ENCODE results near the gene ALDH16A1.
A peak's percentile ranks its signal among the peaks of the same experiment; 100 is the strongest.

Gene ALDH16A1

DNA sequence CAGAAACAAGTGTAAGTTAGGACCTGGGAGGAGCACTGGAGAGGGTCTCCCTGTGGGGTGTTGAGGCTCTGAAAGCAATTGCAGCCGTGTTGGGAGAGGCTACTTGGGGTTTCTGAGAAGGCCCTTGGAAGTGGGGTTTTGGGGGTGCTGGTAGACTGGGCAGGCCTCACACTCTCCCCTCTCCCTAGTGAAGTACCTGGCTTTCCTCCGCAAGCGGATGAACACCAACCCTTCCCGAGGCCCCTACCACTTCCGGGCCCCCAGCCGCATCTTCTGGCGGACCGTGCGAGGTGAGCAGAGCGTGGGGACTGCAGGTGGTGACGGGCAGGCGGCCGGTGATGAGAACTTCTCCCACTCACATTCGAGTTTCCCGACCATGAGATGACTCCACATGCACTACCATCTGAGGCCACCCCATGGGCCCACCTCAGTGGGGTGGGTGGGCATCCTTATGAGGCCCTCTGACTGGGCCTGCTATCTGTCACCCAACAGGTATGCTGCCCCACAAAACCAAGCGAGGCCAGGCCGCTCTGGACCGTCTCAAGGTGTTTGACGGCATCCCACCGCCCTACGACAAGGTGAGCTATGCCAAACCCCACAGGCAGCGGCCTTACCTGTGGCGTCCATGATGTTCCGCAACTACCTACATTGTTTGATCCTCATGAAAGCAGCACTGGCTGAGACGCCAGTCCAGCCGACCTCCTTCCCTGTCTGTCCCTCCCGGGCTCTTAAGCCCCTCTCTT, 37.4 kb downstream of the ALDH16A1 start:
- DNase-seq, result no peak

DNA sequence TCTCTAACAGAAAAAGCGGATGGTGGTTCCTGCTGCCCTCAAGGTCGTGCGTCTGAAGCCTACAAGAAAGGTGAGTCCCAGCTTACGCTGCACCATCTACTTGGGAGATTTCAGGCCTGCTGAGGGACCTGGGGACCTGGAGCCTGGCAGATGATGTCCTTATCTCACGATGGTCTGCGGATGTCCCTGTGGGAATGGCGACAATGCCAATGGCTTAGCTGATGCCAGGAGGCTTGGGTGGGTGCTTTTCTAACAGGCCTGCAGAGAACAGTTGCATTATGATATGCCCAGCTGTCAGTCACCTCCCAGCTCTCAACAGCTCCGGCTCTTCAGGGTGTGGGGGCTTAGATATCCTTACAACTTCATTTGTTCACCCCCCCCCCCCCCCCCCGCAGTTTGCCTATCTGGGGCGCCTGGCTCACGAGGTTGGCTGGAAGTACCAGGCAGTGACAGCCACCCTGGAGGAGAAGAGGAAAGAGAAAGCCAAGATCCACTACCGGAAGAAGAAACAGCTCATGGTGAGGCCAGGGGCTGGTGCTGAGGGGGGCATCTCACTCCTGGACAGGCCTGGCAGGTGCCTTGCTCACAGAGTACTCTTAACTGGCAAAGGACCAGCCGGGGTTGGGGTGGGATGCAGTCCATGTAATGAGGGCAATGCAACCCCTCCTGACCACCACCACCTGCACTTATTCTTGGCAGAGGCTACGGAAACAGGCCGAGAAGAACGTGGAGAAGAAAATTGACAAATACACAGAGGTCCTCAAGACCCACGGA, 38.2 kb downstream of the ALDH16A1 start:
- DNase-seq, result no peak

DNA sequence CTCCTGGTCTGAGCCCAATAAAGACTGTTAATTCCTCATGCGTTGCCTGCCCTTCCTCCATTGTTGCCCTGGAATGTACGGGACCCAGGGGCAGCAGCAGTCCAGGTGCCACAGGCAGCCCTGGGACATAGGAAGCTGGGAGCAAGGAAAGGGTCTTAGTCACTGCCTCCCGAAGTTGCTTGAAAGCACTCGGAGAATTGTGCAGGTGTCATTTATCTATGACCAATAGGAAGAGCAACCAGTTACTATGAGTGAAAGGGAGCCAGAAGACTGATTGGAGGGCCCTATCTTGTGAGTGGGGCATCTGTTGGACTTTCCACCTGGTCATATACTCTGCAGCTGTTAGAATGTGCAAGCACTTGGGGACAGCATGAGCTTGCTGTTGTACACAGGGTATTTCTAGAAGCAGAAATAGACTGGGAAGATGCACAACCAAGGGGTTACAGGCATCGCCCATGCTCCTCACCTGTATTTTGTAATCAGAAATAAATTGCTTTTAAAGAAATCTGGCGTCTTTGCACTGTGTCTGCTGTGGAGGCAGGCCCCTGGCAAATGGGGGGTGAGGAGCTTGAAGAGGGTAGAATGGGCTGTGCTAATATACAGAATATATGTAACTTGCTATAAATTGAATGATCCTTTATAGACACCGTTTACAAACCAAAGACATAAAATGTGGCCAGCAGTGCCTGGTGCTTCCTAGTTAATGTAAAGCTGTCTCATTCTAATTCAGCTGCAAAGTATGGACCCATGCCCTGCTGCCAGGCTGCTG, 39.0 kb downstream of the ALDH16A1 start:
- DNase-seq, result no peak

DNA sequence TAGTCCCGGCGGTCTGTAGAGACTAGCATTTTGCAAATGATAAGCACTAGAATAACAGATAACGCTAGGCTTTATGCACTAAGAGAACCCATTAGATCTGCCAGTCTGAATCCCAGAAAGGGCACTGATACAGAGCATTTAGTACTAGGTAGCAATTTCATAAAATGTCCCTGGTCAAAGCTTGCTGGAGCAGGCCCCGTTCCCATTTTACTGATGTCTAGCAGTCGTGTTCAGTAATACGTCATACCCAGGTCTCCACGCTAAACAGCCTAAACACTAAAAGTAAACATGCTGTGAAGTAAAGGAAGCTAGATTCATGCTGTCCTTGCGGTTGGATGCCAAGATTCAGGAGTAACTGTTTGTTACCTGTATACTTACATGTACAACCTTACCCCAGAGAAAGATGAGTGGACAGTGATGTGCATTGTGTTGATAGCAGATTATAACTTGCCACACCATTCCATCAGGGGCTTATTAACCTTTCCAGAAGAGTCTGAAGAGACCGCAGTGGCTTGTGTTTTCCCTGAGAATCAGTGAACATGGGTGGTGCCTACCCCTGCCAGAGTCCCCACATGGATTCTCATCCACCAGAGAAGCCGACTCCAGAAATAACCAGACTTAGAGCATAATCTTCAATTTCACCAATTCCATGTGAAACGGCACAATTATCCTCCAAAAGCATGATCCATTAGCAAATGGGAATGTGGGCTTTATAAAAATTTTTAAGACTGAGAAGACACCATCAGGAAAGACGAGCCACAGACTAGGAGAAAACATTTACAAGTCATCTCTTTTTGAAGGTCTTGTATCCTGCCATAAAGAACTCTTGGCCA, 39.8 kb downstream of the ALDH16A1 start:
- DNase-seq, result no peak

DNA sequence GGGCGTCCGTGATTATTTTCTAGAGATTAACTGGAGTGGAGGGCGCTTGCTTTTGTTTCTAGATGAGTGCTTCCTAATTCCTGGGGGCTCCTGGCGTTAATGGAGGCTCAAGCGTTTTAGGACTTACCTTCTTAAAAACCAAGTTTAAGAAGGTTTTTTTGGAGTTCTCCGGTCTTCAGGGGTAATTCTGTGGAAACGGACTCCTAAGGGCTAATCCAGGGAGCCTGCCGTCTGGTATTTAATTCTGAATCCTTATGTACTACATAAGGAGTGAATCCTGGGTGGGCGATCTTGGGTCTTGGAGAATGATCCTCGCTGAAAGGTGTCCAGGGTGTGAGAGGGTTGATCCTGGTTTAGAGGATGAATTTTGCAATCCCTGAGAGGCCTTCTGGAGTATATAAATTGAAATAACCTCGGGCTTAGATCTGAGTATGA, 43.6 kb downstream of the ALDH16A1 start:
- DNase-seq, result no peak

DNA sequence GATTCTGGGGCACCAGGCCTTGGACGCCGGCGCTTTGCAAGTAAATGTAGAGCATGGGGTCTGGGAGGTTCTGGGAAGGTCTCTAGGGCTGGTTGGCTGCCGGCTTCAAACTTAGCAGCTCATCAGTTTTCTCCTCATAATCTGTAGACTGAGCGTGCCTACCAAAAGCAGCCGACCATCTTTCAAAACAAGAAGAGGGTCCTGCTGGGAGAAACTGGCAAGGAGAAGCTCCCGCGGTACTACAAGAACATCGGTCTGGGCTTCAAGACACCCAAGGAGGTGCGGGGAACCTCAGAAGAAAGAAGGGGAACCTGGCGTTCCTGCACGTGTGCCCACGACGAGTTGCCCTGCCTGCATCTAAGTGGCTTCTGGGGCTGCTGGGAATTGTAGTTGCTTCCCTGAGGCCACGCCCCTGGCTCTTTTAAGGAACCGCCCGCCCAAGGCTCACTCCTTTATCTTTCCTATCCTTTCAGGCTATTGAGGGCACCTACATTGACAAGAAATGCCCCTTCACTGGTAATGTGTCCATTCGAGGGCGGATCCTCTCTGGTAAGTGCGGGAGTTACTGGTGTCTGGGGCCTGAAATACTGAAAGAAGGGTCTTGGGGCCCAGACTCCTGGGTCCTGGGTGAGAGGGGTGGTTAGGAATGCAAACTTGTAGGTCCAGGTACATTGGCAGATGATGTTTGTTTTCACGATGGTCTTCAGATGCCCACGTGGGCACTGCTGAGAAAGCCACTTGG, 44.2 kb downstream of the ALDH16A1 start:
- DNase-seq, result peak; percentile 89

DNA sequence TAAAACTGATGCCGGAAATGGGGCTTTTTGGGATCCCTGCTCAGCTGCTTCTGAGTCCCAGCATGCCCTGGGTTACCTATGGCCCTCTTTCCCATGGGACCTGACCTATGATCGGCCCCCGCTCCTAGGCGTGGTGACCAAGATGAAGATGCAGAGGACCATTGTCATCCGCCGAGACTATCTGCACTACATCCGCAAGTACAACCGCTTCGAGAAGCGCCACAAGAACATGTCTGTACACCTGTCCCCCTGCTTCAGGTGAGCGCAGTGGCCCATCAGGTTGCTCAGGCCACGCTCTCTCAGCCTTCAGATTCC, 44.7 kb downstream of the ALDH16A1 start:
- DNase-seq, result peak; percentile 49

DNA sequence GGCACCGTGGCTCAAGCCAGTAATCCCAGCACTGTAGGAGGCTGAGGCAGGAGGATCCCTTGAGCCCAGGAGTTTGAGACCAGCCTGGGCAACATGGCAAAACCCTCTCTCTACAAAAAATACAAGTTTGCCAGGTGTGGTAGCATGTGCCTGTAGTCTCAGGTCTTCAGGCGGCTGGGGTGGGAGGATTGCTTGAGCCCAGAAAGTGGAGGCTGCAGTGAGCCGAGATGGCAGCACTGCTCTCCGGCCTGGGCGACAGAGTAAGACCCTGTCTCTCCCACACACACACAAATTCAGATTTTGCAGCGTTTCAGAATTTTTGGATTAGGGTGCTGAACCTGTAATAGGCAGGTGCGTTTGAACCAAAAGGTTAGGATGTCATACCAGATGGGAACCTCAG, 45.5 kb downstream of the ALDH16A1 start:
- DNase-seq, result no peak

DNA sequence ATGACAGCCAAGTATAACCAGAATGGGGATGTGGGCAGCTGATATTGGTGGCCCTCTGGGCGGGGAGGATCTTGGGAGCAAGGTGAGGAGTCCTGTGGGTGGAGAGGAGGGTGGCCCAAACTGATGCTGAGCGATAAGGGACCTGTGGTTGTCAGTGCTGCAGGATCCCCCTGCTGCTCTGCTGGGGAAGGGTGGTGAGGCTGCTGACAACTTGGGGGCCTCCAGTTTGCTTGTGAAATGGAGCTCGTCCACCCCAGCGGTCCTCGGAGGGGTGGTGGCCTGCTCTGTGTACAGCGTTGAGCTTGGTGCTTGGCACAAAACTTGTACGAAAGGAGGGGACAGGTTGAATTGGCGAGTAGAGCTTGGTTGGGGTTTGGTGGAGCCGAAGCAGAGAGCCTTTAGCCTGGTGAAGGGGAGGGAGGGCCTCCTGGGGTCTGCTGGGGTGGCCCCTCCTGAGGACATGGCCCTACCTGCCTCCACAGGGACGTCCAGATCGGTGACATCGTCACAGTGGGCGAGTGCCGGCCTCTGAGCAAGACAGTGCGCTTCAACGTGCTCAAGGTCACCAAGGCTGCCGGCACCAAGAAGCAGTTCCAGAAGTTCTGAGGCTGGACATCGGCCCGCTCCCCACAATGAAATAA, 46.1 kb downstream of the ALDH16A1 start:
- peak; percentile 73 for DNase-seq

DNA sequence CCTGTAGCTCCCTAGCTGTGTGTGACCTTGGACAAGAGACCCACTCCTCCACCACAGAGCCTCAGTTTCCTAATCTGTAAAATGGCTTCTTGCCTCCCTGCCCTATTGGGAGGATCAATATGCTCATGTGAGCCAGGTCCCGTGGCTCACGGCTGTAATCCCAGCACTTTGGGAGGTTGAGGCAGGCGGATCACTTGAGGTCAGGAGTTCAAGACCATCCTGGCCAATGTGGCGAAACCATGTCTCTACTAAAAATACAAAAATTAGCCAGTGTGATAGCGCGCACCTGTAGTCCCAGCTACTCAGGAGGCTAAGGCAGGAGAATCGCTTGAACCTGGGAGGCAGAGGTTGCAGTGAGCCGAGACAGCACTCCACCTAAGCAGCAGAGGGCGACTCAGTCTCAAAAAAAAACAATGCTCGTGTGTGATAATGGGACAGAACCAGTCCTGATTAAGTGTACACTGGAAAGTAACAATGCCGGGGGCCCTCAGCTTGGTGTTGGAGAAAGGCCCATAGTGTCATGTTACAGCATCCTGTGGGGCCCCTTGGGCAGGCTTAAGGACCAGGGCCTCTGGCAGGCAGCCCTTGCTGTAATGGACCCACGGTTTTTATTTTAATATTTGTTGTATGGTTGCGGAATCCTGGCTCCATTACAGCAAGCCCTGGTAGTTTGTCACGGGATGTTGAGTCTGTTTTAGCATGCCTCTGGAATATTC, 50.0 kb downstream of the ALDH16A1 start:
- DNase-seq, result peak; percentile 80

DNA sequence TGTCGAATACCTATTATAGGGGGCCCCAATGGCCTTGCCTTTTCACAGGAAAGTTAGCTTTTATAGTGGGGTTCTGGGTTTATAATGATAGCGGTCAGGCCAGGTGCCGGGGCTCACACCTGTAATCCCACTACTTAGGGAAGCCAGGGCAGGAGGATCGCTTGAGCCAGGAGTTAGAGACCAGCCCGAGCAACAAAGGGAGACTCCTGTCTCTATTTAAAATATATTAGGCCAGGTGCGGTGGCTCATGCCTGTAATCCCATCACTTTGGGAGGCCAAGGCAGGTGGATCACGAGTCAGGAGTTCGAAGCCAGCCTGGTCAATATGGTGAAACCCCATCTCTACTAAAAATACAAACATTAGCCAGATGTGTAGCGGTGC, 50.5 kb downstream of the ALDH16A1 start:
- no peak for DNase-seq

DNA sequence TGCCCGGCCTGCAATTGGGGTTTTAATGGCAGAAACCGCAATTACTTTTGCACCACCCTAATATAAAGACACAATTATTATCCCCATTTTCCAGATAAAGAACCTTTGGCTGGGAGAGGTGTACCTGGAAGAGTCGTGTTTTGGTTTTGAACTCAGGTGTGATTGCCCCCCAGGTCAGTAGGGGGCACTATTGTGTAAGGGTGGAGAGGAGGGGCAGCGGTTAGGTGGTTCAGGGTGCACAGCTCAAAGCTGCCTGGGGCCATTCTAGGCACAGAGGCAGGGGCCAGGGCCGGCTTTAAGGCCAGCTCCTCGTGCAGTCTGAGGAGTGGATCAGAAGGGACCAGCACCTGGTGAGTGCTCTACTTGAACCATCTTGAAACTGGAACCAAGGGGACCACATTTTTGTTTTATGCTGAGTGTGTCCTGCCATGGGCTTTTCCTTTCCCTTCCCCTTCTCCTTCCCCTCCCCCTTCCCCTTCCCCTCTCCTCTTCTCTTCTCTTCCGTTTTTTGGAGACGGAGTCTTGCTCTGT, 53.6 kb downstream of the ALDH16A1 start:
- DNase-seq, result peak; percentile 88

DNA sequence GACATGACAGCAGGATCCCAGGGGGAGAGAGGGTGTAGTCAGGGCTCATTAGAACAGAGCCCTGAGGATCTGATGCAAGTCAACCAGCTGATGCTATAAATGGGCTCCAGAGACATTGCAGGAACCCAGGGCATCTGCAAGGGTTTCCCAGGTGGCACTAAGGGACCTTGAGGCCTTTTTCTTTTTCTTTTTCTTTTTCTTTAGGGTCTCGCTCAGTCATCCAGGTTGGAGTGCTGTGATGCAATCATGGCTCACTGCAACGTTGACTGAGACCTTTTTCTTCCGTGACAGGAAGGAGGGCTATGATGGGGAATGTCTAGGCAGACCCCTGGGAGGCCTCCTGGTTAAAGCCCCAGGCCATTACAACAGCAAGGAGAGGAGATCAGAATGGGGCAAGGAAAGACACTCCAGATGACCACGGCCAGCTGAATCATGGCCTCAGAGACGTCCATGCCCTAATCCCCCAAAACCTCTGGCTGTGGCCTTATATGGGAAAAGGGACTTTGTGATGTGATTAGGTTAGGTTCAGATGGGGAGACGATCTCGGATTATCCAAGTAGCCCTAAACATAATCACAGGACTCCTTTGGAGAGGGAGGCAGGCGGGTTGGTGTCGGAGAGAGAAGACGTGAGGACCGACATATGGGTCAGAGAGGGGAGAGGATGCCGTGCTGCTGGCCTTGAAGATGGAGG, 54.9 kb downstream of the ALDH16A1 start:
- DNase-seq, result no peak

DNA sequence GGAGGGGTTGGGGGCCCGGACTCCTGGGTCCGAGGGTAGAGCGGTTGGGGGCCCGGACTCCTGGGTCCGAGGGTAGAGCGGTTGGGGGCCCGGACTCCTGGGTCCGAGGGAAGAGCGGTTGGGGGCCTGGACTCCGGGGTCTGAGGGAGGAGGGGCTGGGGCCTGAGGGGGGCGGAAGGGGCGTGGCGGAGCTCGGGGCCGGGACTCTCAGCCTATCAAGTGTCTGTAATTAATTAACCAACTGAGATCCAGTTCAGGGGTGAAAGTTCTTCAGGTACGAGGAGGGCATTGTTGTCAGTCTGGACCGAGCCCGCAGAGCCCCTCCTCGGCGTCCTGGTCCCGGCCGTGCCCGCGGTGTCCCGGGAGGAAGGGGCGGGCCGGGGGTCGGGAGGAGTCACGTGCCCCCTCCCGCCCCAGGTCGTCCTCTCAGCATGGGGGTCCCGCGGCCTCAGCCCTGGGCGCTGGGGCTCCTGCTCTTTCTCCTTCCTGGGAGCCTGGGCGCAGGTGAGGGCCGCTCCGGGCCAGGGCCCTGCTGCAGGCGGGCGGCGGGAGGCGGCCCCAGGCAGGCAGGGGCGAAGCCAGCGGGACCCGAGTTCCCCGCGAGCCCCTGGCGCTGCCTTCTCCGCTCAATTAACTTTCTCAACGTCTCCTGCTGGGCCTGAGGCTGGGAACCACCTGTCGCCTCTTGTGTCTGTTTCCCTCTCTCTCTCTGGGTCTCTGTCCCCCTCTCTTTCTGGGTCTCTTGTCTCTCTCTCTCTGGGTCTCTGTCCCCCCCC, 60.1 kb downstream of the ALDH16A1 start:
- no peak for DNase-seq

DNA sequence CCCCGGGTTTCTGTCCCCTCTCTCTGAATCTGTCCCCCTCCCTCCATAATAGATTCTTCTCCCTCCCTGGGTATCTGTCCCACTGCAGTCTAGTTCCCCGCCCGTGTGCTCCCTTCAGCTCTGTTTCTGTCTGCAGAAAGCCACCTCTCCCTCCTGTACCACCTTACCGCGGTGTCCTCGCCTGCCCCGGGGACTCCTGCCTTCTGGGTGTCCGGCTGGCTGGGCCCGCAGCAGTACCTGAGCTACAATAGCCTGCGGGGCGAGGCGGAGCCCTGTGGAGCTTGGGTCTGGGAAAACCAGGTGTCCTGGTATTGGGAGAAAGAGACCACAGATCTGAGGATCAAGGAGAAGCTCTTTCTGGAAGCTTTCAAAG, 60.7 kb downstream of the ALDH16A1 start:
- DNase-seq, result no peak

DNA sequence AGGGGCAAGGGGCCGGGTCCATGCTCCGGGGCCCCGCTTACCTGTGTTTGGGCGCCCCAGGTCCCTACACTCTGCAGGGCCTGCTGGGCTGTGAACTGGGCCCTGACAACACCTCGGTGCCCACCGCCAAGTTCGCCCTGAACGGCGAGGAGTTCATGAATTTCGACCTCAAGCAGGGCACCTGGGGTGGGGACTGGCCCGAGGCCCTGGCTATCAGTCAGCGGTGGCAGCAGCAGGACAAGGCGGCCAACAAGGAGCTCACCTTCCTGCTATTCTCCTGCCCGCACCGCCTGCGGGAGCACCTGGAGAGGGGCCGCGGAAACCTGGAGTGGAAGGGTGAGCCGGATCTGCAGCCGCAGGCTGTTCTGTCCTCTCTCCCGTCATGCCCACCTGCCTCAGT, 61.1 kb downstream of the ALDH16A1 start:
- DNase-seq, result no peak

DNA sequence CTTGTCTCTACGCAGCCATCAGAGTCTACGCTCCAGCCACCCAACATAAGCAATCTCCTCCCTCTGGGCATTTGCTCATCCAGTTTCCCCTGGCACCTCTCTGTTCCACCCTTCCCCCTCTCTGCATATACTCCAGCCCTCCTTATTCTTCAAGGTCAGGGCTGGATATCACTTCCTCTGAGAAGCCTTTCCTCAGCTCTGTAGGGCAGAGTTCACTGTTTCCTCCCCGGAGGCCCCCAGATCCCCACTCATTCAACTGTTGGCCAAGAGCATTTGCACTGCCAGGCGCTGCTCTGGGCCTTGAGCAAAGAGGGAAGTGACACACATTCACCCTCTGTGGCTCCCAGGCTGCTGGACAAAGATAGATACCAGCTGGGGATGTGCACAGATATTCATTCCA, 62.7 kb downstream of the ALDH16A1 start:
- no peak for DNase-seq

DNA sequence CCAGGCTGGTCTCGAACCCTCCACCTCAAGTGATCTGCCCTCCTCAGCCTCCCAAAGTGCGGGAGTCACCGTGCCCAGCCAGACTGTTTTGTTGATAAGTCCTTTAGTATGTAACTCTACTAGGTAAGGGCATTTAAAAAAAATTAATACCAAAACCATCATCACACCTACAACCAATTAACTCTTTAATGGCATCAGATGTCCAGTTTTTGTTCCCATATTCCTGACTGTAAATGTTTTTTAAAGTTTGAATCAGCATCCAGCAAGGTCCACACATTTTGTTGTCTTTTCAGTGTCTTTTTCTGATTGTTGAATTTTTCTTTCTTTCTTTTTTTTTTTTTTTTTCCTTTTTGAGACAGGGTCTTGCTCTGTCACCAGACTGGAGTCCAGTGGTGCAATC, 65.0 kb downstream of the ALDH16A1 start:
- no peak for DNase-seq

Data from CD4-positive, alpha-beta T cell treated with Interleukin-17A for 1 hour (primary cell).